Effector memory CD8-positive, alpha-beta T cell (primary cell): ENCODE data around the gene LARP1.
A peak's percentile ranks its signal among the peaks of the same experiment; 100 is the strongest.
"Not testable (repeated sequence)": the region's sequence is repeated elsewhere in the genome, so short reads cannot be mapped to it uniquely, and the experiment has no call there.

ENCODE experiments used
- ATAC-seq: fragments of 150-1000 bp; cut with Tn5 transposase; replicated peaks from 2 replicates; pipeline ENCODE4 v1.10.0; 2021; ENCODE audit warnings: mild to moderate bottlenecking, moderate library complexity
- DNase-seq, 3 experiments: peaks; one replicate each; pipeline ENCODE4 v3.0.0; 2021
- H3K27ac Mint-ChIP-seq, 2 donors: one replicate each; pipeline ENCODE4 v1.8.0; 2022; ENCODE audit warnings: mild to moderate bottlenecking in 2 of 2, mixed read lengths in 2 of 2, moderate library complexity in 2 of 2
- H3K27me3 Mint-ChIP-seq, 2 donors: one replicate each; pipeline ENCODE4 v1.8.0; 2022; ENCODE audit warnings: mixed read lengths in 2 of 2
- H3K36me3 Mint-ChIP-seq: one replicate; pipeline ENCODE4 v1.8.0; 2022; ENCODE audit warnings: mild to moderate bottlenecking, moderate library complexity, mixed read lengths; ENCODE audit not compliant: insufficient read depth
- H3K4me1 Mint-ChIP-seq, 2 donors: one replicate each; pipeline ENCODE4 v1.8.0; 2022; ENCODE audit warnings: low read depth in 2 of 2, mixed read lengths in 2 of 2
- H3K4me3 Mint-ChIP-seq, 2 donors: one replicate each; pipeline ENCODE4 v1.8.0; 2022; ENCODE audit warnings: mild to moderate bottlenecking in 2 of 2, mixed read lengths in 2 of 2, moderate library complexity in 2 of 2
- H3K9me3 Mint-ChIP-seq, 2 donors: one replicate each; pipeline ENCODE4 v1.8.0; 2022; ENCODE audit warnings: mixed read lengths in 2 of 2

LARP1 gene

DNA sequence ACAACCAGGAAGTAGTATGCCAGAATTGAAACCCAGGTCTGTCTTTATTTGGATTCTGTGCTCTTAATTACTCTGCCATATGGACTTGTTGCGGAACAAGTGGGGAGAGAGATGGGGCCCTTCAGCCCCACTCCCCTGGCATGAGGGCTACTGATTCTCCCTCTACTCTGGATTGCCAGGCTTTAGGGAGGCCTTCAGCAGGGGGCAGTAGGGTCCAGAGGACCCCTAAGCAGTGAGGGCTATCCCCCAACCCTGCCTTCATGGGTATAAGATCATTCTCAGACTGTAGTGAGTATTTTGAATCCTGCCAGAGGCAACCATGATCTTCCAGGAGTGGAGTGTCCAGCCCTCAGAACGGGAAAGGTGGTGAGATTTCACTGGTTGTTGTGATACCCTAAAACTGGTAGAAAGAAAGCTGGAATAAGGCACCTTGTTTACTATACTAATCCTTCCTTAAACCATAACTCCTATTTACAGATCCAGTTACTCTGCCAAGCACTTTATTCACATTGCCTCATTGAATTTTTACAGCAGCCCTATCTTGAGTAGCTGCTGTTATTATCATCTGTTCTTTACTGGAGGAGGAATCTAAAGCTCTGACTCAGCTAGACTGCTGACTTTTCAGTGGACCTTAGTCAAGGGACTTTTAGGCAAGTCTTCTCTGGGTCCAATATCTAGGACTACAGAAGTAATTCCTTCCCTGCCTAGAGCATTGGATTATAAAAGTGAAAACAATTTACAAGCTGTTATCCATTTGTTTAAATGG lies 31.3 kb upstream of the LARP1 start:
- DNase-seq: no peak
- Mint-ChIP-seq H3K27me3 (peaks cover 5 to 17% of the 10 kb centered on the region in 2 donors), H3K9me3 (no peaks in the 10 kb centered on the region), H3K4me1 (no peaks in the 10 kb centered on the region), H3K27ac (no peak overlapping the region), H3K4me3 (no peak overlapping the region), H3K36me3 (no peaks in the 10 kb centered on the region)
- ATAC-seq: no peak

DNA sequence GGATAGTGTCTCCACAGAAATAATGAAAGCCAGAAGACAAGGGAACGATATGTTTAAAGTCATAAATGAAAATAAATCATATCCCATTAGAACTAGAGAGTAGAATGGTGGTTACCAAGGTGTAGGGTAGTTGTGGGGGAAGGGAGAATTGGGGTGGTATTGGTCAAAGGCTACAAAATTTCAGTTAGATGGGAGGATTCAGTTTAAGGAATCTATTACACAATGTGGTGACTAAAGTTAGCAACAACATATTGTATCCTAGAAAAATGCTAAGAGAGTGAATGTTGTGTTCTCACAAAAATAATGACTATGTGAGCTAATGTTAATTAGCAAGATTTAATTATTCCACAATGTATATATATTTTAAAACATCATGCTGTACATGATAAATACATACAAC lies 27.8 kb upstream of the LARP1 start:
- ATAC-seq: no peak

DNA sequence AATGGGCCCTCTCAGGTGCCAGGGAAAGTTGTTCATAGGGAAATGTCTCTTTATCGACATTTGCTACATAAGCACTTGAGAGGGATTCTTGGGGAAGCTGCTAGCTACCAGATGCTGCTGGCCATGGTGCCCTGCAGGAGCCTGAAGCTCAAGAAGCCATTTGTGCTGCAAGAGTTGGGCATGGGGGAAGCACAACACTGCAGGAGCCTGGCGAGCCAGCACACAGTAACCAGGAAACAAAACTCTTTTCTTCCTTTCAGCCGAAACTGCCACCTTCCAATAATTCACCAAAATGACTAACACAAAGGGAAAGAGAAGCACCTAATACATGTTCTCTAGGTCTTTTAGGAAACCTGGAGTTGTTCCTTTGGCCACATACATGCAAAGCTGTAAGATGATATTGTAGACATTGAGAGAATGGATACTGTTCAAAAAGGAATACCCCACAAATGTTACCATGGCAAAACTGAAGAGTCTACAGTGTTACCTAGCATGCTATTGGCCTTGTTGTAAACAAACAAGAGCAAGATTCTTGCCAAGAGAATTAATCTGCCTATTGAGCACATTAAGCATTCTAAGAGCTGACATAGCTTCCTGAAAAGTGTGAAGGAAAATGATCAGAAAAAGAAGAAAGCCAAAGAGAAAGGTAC lies 26.1 kb upstream of the LARP1 start:
- no peak for ATAC-seq
- Mint-ChIP-seq H3K27ac (no peak overlapping the region), H3K4me1 (no peaks in the 10 kb centered on the region), H3K36me3 (no peaks in the 10 kb centered on the region), H3K4me3 (no peak overlapping the region), H3K27me3 (peaks cover 0 to 8% of the 10 kb centered on the region in 2 donors), H3K9me3 (no peaks in the 10 kb centered on the region)
- no peak for DNase-seq

More for the DNA sequence above, 27.8 kb upstream of the LARP1 start:
- Mint-ChIP-seq H3K27ac (no peak overlapping the region), H3K36me3 (no peaks in the 10 kb centered on the region), H3K27me3 (peaks cover 9 to 14% of the 10 kb centered on the region in 2 donors), H3K4me1 (no peaks in the 10 kb centered on the region), H3K9me3 (no peaks in the 10 kb centered on the region), H3K4me3 (no peak overlapping the region)
- no peak for DNase-seq

- H3K9me3 Mint-ChIP-seq: no peaks in the 10 kb centered on the region
- ATAC-seq: no peak
- no peaks in the 10 kb centered on the region for H3K36me3 Mint-ChIP-seq
- no peaks in the 10 kb centered on the region for H3K4me1 Mint-ChIP-seq
- H3K27me3 Mint-ChIP-seq: peaks cover 0 to 8% of the 10 kb centered on the region in 2 donors
- no peak for DNase-seq
- no peak overlapping the region for H3K4me3 Mint-ChIP-seq
- H3K27ac Mint-ChIP-seq: no peak overlapping the region
These were observed 25.6 kb upstream of the LARP1 start for GRCh38 chr5:154729613-154730012.

DNA sequence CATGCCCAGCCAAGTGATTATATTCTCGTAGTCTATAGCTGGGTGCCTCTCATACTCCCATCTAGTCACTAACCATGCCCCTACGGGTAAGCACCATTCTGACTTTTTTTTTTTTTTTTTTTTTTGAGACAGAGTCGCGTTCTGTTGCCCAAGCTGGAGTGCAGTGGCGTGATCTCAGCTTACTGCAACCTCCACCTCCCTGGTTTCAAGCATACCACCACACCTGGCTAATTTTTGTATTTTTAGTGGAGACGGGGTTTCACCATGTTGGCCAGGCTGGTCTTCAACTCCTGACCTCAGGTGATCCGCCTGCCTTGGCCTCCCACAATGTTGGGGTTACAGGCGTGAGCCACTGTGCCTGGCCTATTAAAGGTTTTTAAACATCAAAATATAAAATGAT lies 24.4 kb upstream of the LARP1 start:
- H3K36me3 Mint-ChIP-seq, H3K27me3 Mint-ChIP-seq, ATAC-seq, H3K27ac Mint-ChIP-seq, H3K9me3 Mint-ChIP-seq, H3K4me1 Mint-ChIP-seq, H3K4me3 Mint-ChIP-seq, DNase-seq: not testable (repeated sequence)

DNA sequence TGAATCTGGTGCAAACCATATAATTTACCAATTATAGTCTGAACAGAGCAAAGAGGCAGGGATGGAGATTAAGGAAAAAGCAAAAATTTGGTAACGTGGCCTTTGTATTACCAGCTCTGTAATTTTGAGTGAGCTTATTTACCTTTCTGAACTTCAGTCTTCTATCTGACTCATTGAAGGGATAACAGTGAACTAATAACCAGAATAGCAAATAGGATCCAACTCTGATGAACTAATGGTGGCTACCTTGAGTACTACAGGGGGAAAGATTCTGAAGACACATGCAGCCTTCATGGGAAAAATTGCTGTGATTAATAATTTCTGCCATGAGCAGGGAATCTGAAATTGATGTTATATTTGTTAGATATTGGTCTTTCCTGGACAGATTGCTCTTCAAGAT lies 23.0 kb upstream of the LARP1 start:
- Mint-ChIP-seq H3K4me1 (no peaks in the 10 kb centered on the region), H3K4me3 (no peak overlapping the region), H3K36me3 (no peaks in the 10 kb centered on the region), H3K27me3 (peaks cover 0 to 8% of the 10 kb centered on the region in 2 donors), H3K9me3 (no peaks in the 10 kb centered on the region), H3K27ac (no peak overlapping the region)
- ATAC-seq: no peak
- DNase-seq: no peak

DNA sequence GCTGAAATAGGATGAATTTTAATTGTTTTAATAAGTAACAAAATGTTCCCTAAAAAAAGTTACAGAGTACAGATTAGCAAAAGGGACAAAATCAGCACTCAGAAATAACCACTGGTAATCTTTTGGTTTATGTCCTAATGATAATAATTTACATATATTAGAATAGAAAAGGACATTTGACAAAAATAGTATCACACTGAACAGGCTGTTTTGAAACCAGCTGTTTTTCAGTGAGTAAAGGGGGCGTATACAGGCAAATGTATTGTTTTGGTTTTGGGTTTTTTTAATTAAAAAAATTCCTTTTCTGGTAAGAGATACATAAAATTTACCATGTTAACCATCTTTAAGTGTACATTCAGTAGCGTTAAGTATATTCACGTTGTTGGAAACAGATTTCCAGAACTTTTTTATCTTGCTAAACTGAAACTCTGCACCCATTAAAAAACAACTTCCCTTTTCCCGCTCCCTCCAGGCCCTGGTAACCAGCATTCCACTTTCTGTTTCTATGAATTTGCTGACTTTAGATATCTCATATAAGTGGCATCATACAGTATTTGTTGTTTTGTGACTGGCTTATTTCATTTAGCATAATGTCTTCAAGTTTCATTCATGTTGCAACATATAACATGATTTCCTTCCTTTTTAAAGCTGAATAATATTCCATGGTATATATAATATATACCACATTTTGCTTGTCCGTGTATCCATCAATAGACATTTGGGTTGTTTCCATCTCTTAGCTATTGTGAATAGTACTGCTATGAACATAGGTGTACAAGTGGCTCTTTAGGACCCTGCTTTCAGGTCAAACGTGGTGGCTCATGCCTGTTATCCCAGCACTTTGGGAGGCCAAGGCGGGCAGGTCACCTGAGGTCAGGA lies 20.6 kb upstream of the LARP1 start:
- Mint-ChIP-seq H3K27me3 (peaks cover 8 to 9% of the 10 kb centered on the region in 2 donors), H3K9me3 (no peaks in the 10 kb centered on the region), H3K27ac (no peak overlapping the region), H3K4me1 (no peaks in the 10 kb centered on the region), H3K36me3 (no peaks in the 10 kb centered on the region), H3K4me3 (no peak overlapping the region)
- DNase-seq: no peak
- no peak for ATAC-seq

DNA sequence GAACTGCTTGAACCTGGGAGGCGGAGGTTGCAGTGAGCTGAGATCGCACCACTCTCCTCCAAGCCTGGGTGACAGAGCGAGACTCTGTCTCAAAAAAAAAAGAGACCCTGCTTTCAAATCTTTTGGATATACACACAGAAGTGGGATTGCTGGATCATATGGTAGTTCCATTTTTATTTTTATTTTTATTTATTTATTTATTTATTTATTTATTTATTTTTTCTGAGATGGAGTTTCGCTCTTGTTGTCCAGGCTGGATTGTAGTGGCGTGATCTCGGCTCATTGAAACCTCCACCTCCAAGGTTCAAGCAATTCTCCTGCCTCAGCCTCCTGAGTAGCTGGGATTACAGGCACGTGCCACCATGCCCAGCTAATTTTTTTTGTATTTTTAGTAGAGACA lies 19.8 kb upstream of the LARP1 start:
- DNase-seq, H3K27me3 Mint-ChIP-seq, H3K27ac Mint-ChIP-seq, H3K4me1 Mint-ChIP-seq, ATAC-seq, H3K4me3 Mint-ChIP-seq, H3K9me3 Mint-ChIP-seq, H3K36me3 Mint-ChIP-seq: not testable (repeated sequence)

GRCh38 chr5:154736372-154736771 lies 18.8 kb upstream of the LARP1 start:
- H3K9me3 Mint-ChIP-seq, H3K27me3 Mint-ChIP-seq, ATAC-seq, H3K4me1 Mint-ChIP-seq, H3K27ac Mint-ChIP-seq, H3K4me3 Mint-ChIP-seq, DNase-seq, H3K36me3 Mint-ChIP-seq: not testable (repeated sequence)

DNA sequence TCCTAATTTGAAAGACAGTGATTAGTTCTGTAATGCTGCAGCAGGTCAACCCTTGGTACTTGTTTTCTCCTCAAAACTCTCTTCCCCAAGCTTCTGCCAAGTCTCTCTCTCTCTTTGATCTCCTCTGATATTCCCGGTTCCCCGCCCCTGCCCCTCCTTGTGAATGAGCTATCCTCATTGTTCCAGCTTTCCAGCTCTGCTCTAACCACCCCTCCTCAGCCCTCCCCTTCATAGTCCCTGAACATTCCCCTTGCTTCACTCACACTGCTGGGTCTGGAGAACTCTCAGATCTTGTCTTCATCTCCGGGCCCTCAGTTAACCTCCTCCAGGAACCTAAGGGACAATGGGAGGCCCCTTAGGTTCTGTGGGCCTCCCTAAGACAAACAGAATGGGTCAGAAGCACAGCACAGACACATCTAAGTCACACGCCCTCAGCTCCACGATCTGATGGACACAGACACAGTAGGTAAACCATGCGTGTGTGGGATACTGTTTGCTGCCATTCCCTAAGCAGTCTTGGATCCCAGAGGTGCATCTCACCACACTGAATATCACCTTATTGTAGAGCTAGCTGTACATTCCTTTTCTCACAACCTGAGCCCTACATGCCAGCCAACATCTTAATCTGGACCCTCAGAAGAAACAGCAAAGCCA lies 17.4 kb upstream of the LARP1 start:
- Mint-ChIP-seq H3K4me3 (no peak overlapping the region), H3K9me3 (no peaks in the 10 kb centered on the region), H3K27me3 (peaks cover 0 to 9% of the 10 kb centered on the region in 2 donors), H3K27ac (no peak overlapping the region), H3K36me3 (no peaks in the 10 kb centered on the region), H3K4me1 (no peaks in the 10 kb centered on the region)
- ATAC-seq: no peak
- no peak for DNase-seq

DNA sequence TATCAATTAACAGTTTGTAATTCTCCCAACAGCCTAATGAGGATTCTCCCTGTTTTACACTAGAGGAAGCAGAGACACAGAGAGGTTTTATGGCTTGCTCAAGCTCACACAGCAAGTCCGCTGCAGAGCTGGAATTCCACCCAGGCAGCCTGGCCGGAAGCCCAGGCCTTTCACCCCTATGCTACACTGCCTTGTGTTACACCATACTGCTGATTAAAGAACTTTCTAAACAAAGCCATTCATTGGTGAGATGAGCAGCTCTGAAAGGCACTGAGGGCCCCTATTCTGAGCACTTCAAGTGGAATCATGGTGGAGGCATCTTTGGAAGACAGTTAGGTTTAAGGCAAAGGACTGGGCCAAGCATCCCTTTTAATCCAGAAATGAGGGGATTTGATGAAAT lies 14.7 kb upstream of the LARP1 start:
- ATAC-seq: no peak
- no peaks in the 10 kb centered on the region for H3K36me3 Mint-ChIP-seq
- no peaks in the 10 kb centered on the region for H3K4me1 Mint-ChIP-seq
- H3K4me3 Mint-ChIP-seq: no peak overlapping the region
- peaks cover 0 to 9% of the 10 kb centered on the region in 2 donors for H3K27me3 Mint-ChIP-seq
- H3K9me3 Mint-ChIP-seq: no peaks in the 10 kb centered on the region
- no peak overlapping the region for H3K27ac Mint-ChIP-seq
- DNase-seq: no peak

GRCh38 chr5:154740957-154741356 lies 14.2 kb upstream of the LARP1 start:
- ATAC-seq: no peak
- Mint-ChIP-seq H3K9me3 (no peaks in the 10 kb centered on the region), H3K4me3 (no peak overlapping the region), H3K27ac (peak overlapping the region in 1 of 2 donors; percentile 26), H3K36me3 (no peaks in the 10 kb centered on the region), H3K4me1 (no peaks in the 10 kb centered on the region), H3K27me3 (peaks cover 0 to 9% of the 10 kb centered on the region in 2 donors)
- no peak for DNase-seq

- ATAC-seq: no peak
- H3K36me3 Mint-ChIP-seq: no peaks in the 10 kb centered on the region
- H3K4me1 Mint-ChIP-seq: no peaks in the 10 kb centered on the region
- H3K27me3 Mint-ChIP-seq: peaks cover 0 to 9% of the 10 kb centered on the region in 2 donors
- no peaks in the 10 kb centered on the region for H3K9me3 Mint-ChIP-seq
- no peak overlapping the region for H3K4me3 Mint-ChIP-seq
- H3K27ac Mint-ChIP-seq: peak overlapping the region in 1 of 2 donors; percentile 26
- no peak for DNase-seq
These were observed 13.8 kb upstream of the LARP1 start for GRCh38 chr5:154741415-154741814.
